ENCODE measurements around the gene SLC31A1.

Gene SLC31A1

DNA sequence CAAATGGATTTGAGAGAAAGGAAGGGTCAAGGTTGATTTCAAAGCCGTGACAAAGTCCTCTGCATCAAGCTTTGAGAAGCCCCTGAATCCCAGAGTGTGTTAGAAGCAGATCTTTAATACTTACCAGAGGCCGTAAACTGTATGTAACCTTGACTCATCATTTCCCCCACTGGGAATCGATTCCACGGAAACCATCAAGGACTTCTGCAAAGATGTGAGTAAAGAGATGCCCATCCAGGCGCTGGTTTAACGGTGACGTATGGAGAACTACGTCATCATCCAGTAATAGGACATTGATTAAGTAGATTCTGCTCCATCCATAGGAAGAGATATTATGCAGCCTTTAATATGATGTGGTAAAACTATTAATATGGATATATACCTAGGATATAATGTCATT, 80.2 kb downstream of the SLC31A1 start:
- TF ChIP-seq FOXP2 (optimal IDR thresholded peaks at IDR 0.05; ENCODE audit: borderline replicate concordance, extremely low read depth, extremely low read length, insufficient read depth) (no peak), TAF1 (IDR thresholded peaks at IDR 0.05; ENCODE audit: borderline replicate concordance, insufficient read depth, low read length) (no peak), POLR2AphosphoS5 (IDR thresholded peaks at IDR 0.05; ENCODE audit: low read depth, low read length) (no peak), SIN3A (IDR thresholded peaks at IDR 0.05; ENCODE audit: borderline replicate concordance, insufficient read depth, low read length) (no peak)
- TF ChIP-seq, protein P1, sequence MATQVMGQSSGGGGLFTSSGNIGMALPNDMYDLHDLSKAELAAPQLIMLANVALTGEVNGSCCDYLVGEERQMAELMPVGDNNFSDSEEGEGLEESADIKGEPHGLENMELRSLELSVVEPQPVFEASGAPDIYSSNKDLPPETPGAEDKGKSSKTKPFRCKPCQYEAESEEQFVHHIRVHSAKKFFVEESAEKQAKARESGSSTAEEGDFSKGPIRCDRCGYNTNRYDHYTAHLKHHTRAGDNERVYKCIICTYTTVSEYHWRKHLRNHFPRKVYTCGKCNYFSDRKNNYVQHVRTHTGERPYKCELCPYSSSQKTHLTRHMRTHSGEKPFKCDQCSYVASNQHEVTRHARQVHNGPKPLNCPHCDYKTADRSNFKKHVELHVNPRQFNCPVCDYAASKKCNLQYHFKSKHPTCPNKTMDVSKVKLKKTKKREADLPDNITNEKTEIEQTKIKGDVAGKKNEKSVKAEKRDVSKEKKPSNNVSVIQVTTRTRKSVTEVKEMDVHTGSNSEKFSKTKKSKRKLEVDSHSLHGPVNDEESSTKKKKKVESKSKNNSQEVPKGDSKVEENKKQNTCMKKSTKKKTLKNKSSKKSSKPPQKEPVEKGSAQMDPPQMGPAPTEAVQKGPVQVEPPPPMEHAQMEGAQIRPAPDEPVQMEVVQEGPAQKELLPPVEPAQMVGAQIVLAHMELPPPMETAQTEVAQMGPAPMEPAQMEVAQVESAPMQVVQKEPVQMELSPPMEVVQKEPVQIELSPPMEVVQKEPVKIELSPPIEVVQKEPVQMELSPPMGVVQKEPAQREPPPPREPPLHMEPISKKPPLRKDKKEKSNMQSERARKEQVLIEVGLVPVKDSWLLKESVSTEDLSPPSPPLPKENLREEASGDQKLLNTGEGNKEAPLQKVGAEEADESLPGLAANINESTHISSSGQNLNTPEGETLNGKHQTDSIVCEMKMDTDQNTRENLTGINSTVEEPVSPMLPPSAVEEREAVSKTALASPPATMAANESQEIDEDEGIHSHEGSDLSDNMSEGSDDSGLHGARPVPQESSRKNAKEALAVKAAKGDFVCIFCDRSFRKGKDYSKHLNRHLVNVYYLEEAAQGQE (IDR thresholded peaks at IDR 0.05; ENCODE audit: insufficient read depth in 1 of 2, low read depth in 2 of 2, low read length in 2 of 2): no peak

DNA sequence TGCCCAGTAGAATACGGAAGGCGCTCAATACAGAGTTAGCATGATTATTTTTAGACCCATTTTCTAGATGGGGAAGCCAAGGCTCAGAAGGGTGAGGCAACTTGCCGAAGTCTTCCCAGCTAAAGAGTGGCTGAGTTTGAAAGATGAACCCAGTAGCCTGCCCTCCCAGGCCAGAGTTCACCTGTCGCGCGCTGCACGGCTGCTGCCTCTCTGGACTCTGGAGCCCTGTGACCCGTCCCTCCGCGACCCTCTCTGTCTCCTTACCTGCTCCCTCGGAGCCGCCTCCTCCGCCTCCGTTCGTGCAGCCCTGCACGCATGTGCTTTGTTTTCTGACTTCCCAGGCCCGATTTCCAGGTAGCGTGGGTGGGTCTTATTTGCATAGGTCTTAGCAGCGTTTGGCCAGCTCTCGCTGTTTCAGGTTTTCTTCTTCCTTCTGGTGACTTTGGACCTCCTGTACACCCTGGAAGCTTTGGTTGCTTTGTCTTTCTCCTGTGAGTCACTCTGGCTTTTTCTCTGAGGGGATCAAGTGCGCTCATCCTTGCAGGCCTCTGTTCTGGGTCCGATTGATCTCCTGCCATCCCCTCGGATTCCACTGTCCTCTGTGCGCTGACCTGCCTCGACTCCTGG, 81.6 kb downstream of the SLC31A1 start, which contains the start of gene RNF183:
Gene RNF183, minus strand, starts transcription at position 585 of the 627 bp plus-strand sequence. CDS start 5,192 bp downstream, outside the sequence.
- TF ChIP-seq SIN3A (IDR thresholded peaks at IDR 0.05; ENCODE audit: borderline replicate concordance, insufficient read depth, low read length) (no peak), POLR2AphosphoS5 (IDR thresholded peaks at IDR 0.05; ENCODE audit: low read depth, low read length) (no peak), TAF1 (IDR thresholded peaks at IDR 0.05; ENCODE audit: borderline replicate concordance, insufficient read depth, low read length) (no peak), FOXP2 (optimal IDR thresholded peaks at IDR 0.05; ENCODE audit: borderline replicate concordance, extremely low read depth, extremely low read length, insufficient read depth) (no peak)
- TF ChIP-seq, protein P1 (IDR thresholded peaks at IDR 0.05; ENCODE audit: insufficient read depth in 1 of 2, low read depth in 2 of 2, low read length in 2 of 2): no peak

- no peak for TF ChIP-seq POLR2AphosphoS5 (IDR thresholded peaks at IDR 0.05; ENCODE audit: low read depth, low read length)
- TF ChIP-seq TAF1 (IDR thresholded peaks at IDR 0.05; ENCODE audit: borderline replicate concordance, insufficient read depth, low read length): no peak
- TF ChIP-seq FOXP2 (optimal IDR thresholded peaks at IDR 0.05; ENCODE audit: borderline replicate concordance, extremely low read depth, extremely low read length, insufficient read depth): no peak
- TF ChIP-seq, protein P1 (IDR thresholded peaks at IDR 0.05; ENCODE audit: insufficient read depth in 1 of 2, low read depth in 2 of 2, low read length in 2 of 2): no peak
- TF ChIP-seq SIN3A (IDR thresholded peaks at IDR 0.05; ENCODE audit: borderline replicate concordance, insufficient read depth, low read length): no peak
Observed at GRCh38 chr9:113306566-113306965, 85.2 kb downstream of the SLC31A1 start.

- no peak for TF ChIP-seq TAF1 (IDR thresholded peaks at IDR 0.05; ENCODE audit: borderline replicate concordance, insufficient read depth, low read length)
- TF ChIP-seq FOXP2 (optimal IDR thresholded peaks at IDR 0.05; ENCODE audit: borderline replicate concordance, extremely low read depth, extremely low read length, insufficient read depth): no peak
- TF ChIP-seq, protein P1 (IDR thresholded peaks at IDR 0.05; ENCODE audit: insufficient read depth in 1 of 2, low read depth in 2 of 2, low read length in 2 of 2): no peak
- TF ChIP-seq POLR2AphosphoS5 (IDR thresholded peaks at IDR 0.05; ENCODE audit: low read depth, low read length): no peak
- TF ChIP-seq SIN3A (IDR thresholded peaks at IDR 0.05; ENCODE audit: borderline replicate concordance, insufficient read depth, low read length): no peak
Observed at GRCh38 chr9:113307396-113307975, 86.1 kb downstream of the SLC31A1 start.
